Fibroblast of lung (primary cell): ENCODE measurements around the gene ENTPD7. TPM values are rescaled to one million over a fixed set of nuclear protein-coding genes. Genes with fewer than 3 reads are reported as not detected.
A peak's percentile ranks its signal among the peaks of the same experiment; 100 is the strongest.

Experiments
- DNase-seq, 2 donors: peaks; one replicate each; pipeline versions ENCODE4 v3.0.0 to v3.0.0-alpha.2; 2010; ENCODE audit warnings: low read depth in 2 of 2
- H2AFZ ChIP-seq: 2 replicates; pipeline ENCODE4 v1.5.1; 2012; ENCODE audit warnings: low read length, control low read depth, inconsistent platforms
- H3K27ac ChIP-seq: 2 replicates; pipeline ENCODE4 v1.5.1; 2011; ENCODE audit warnings: low read length, control low read depth; ENCODE audit not compliant: insufficient read depth
- H3K27me3 ChIP-seq: 2 replicates; pipeline ENCODE4 v1.5.1; 2011; ENCODE audit warnings: mild to moderate bottlenecking, low read length; ENCODE audit not compliant: control insufficient read depth, insufficient read depth
- H3K36me3 ChIP-seq: 2 replicates; pipeline ENCODE4 v1.5.1; 2011; ENCODE audit warnings: low read length; ENCODE audit not compliant: control insufficient read depth, insufficient read depth
- H3K4me1 ChIP-seq: 2 replicates; pipeline ENCODE4 v1.5.1; 2011; ENCODE audit warnings: low read length; ENCODE audit not compliant: control insufficient read depth, insufficient read depth; ENCODE audit errors: extremely low read depth
- H3K4me2 ChIP-seq: 2 replicates; pipeline ENCODE4 v1.5.1; 2011; ENCODE audit warnings: low read length, control low read depth; ENCODE audit not compliant: insufficient read depth; ENCODE audit errors: extremely low read depth
- H3K4me3 ChIP-seq, 4 experiments: fragments of 200-600 bp in 1 of 4; sonication (generic) in 1 of 4; replicated peaks in 1 of 4; 2 replicates each; pipeline ENCODE4 v1.5.1; 2011 to 2016; ENCODE audit warnings: low read length in 4 of 4, low read depth in 3 of 4, mild to moderate bottlenecking in 3 of 4, control low read depth in 2 of 4, inconsistent platforms in 1 of 4, mixed read lengths in 1 of 4; ENCODE audit not compliant: insufficient read depth in 1 of 4; ENCODE audit errors: control extremely low read depth in 1 of 4
- H3K79me2 ChIP-seq: 2 replicates; pipeline ENCODE4 v1.5.1; 2012; ENCODE audit warnings: mild to moderate bottlenecking, low read length, inconsistent platforms; ENCODE audit not compliant: control insufficient read depth, insufficient read depth
- H3K9ac ChIP-seq: 2 replicates; pipeline ENCODE4 v1.5.1; 2011; ENCODE audit warnings: mild to moderate bottlenecking, low read length, control low read depth; ENCODE audit not compliant: insufficient read depth
- H3K9me3 ChIP-seq: 2 replicates; pipeline ENCODE4 v1.5.1; 2012; ENCODE audit warnings: low read depth, low read length; ENCODE audit not compliant: control insufficient read depth, insufficient read depth
- H4K20me1 ChIP-seq: 2 replicates; pipeline ENCODE4 v1.5.1; 2011; ENCODE audit warnings: low read length; ENCODE audit not compliant: control insufficient read depth, insufficient read depth; ENCODE audit errors: extremely low read depth
- EZH2 ChIP-seq: IDR thresholded peaks from 2 replicates; pipeline ENCODE4 v1.5.1; 2012; ENCODE audit warnings: low read length, control low read depth, mild to moderate bottlenecking; ENCODE audit errors: missing control alignments
- polyA plus RNA-seq, 2 donors: library from polyadenylated mRNA; depleted of rRNA in 1 of 2; stranded (reverse) in 1 of 2; unstranded in 1 of 2; fragments of >200 nt; gene quantifications; 2 replicates each; pipeline ENCODE4 v1.2.1, GENCODE V29; 2011 to 2012; ENCODE audit warnings: missing spikeins in 1 of 2
- total RNA-seq: library from RNA; depleted of rRNA; stranded (reverse); fragments of >200 nt; gene quantifications from 2 replicates; pipeline ENCODE4 v1.2.1, GENCODE V29; 2014
- TF ChIP-seq, protein P1 (sequence below), 2 donors: IDR thresholded peaks in 1 of 2; conservative IDR thresholded peaks in 1 of 2; 1 replicate in 1 of 2; 2 replicates in 1 of 2; pipeline ENCODE4 v1.5.1; 2011 to 2012; ENCODE audit warnings: low read length in 2 of 2, control low read depth in 1 of 2, inconsistent platforms in 1 of 2, low read depth in 1 of 2, mild to moderate bottlenecking in 1 of 2

The ENTPD7 gene
- total and polyA plus RNA-seq, 2 donors (not counting 1 experiment from before 2014, with no cell fraction given): 17.3 to 28.9 TPM

DNA sequence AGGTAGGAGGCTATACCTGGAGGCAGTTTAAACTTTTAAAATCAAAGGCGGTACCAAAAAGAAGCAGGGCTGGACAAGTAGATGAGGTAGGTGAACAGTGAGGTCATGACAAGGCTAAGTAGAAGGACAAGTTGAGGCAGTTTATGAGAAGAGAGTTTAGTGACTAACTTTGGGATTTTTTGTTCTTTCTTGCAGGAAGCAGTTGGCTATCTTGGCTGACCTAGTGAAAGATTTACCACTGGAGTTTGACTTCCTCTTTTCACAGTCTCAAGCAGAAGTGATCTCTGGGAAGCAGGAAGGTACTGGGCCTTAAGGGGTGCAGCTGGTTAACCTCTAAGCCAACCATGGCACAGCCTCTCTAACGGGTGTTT, 26.3 kb downstream of the ENTPD7 start:
- Histone ChIP-seq H3K9me3 (no peaks in the 10 kb centered on the region), H2AFZ (no peak overlapping the region), H3K36me3 (peaks cover 1% of the 10 kb centered on the region), H3K4me2 (no peak overlapping the region), H3K4me3 (no peak overlapping the region), H3K4me1 (peaks cover 3% of the 10 kb centered on the region), H3K27ac (no peak overlapping the region), H4K20me1 (no peaks in the 10 kb centered on the region), H3K9ac (no peak overlapping the region), H3K27me3 (no peaks in the 10 kb centered on the region), H3K79me2 (no peaks in the 10 kb centered on the region)
- no peak for DNase-seq
- TF ChIP-seq, protein P1, sequence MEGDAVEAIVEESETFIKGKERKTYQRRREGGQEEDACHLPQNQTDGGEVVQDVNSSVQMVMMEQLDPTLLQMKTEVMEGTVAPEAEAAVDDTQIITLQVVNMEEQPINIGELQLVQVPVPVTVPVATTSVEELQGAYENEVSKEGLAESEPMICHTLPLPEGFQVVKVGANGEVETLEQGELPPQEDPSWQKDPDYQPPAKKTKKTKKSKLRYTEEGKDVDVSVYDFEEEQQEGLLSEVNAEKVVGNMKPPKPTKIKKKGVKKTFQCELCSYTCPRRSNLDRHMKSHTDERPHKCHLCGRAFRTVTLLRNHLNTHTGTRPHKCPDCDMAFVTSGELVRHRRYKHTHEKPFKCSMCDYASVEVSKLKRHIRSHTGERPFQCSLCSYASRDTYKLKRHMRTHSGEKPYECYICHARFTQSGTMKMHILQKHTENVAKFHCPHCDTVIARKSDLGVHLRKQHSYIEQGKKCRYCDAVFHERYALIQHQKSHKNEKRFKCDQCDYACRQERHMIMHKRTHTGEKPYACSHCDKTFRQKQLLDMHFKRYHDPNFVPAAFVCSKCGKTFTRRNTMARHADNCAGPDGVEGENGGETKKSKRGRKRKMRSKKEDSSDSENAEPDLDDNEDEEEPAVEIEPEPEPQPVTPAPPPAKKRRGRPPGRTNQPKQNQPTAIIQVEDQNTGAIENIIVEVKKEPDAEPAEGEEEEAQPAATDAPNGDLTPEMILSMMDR (conservative IDR thresholded peaks at IDR 0.05 in 1 of 2, IDR thresholded peaks at IDR 0.05 in 1 of 2; ENCODE audit: low read depth in 1 of 2, low read length in 2 of 2): no peak
- no peak for TF ChIP-seq EZH2

GRCh38 chr10:99689461-99689860, 30.2 kb downstream of the ENTPD7 start:
- DNase-seq: peak in 1 of 2 donors; percentile 38
- Histone ChIP-seq H3K27ac (no peak overlapping the region), H3K9ac (no peak overlapping the region), H3K4me3 (no peak overlapping the region), H3K4me2 (no peak overlapping the region), H4K20me1 (no peaks in the 10 kb centered on the region), H2AFZ (no peak overlapping the region), H3K36me3 (peaks cover 2% of the 10 kb centered on the region), H3K27me3 (no peaks in the 10 kb centered on the region), H3K4me1 (peaks cover 4% of the 10 kb centered on the region), H3K9me3 (no peaks in the 10 kb centered on the region), H3K79me2 (no peaks in the 10 kb centered on the region)
- TF ChIP-seq, protein P1 (conservative IDR thresholded peaks at IDR 0.05 in 1 of 2, IDR thresholded peaks at IDR 0.05 in 1 of 2; ENCODE audit: low read depth in 1 of 2, low read length in 2 of 2): no peak
- no peak for TF ChIP-seq EZH2

DNA sequence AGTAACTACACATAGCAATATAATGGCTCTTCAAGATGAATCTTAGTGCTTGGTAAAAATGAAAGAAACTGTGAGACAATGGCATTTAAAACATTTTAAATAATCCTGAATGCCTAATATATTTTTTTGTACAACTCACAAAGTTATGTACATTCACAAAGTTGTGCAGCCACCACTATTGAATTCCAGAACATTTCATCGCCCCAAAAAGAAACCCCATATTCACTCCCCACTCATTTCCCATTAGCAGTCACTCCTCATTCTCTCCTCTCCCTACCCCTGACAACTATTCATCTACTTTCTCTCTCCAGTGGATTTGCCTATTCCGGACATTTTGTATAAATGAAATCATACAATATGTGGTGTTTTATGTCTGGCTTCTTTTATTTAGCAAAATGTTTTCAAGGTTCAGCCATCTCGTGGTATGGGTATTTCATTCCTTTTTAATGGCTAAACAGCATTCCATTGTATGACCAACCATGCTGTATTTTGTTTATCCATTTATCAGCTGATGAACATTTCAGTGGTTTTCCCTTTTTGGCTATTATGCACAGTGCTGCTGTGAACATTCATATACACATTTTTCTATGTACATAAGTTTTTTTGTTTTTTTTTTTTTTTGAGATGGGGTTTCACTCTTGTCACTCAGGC, 34.7 kb downstream of the ENTPD7 start:
- no peak overlapping the region for H3K4me3 ChIP-seq
- peak; percentile 70 to 94 for DNase-seq
- H3K4me1 ChIP-seq: peaks cover 7% of the 10 kb centered on the region
- peaks cover 5% of the 10 kb centered on the region for H3K36me3 ChIP-seq
- H3K27me3 ChIP-seq: no peaks in the 10 kb centered on the region
- no peak overlapping the region for H3K9ac ChIP-seq
- no peaks in the 10 kb centered on the region for H3K9me3 ChIP-seq
- no peak overlapping the region for H3K4me2 ChIP-seq
- H2AFZ ChIP-seq: peak overlapping the region; percentile 54
- peak overlapping the region; percentile 83 for H3K27ac ChIP-seq
- TF ChIP-seq, protein P1 (conservative IDR thresholded peaks at IDR 0.05 in 1 of 2, IDR thresholded peaks at IDR 0.05 in 1 of 2; ENCODE audit: low read depth in 1 of 2, low read length in 2 of 2): no peak
- no peak for TF ChIP-seq EZH2
- H3K79me2 ChIP-seq: no peaks in the 10 kb centered on the region
- H4K20me1 ChIP-seq: no peaks in the 10 kb centered on the region
